Fibroblast of peridontal ligament (primary cell): ENCODE results near the gene C5orf63.
"Not testable (repeated sequence)": the region's sequence is repeated elsewhere in the genome, so short reads cannot be mapped to it uniquely, and the experiment has no call there.

Experiments
- DNase-seq: peaks from one replicate; pipeline ENCODE4 v3.0.0-alpha.2; 2010; ENCODE audit errors: extremely low read depth

Gene C5orf63

GRCh38 chr5:127072861-127073846, at the start of gene C5orf63:
Gene C5orf63, minus strand, starts transcription at chr5:127073502. Its CDS starts 14,507 bp downstream, at chr5:127058995.
- DNase-seq: peak; percentile 19

GRCh38 chr5:127112347-127112864, 39.1 kb upstream of the C5orf63 start:
- DNase-seq: no peak

DNA sequence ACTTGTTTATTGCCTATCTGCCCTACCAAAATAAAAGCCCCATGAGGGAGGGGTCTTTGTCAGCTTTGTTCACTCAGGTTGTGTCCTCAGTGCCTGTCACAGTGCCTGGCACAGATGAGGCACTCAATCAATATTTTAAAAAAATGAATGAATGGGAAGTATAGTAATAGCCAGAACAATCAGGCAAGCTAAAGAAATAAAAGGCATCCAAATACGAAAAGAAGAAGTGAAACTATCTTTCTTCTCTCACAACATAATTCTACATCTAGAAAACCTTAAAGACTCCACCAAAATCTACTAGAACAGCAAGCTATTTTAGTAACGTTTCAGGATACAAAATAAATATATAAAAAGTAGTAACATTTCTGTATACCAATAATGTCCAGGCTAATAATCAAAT, 37.8 kb upstream of the C5orf63 start:
- no peak for DNase-seq

- DNase-seq: not testable (repeated sequence)
These were observed 35.4 kb upstream of the C5orf63 start for GRCh38 chr5:127108624-127109260.

DNA sequence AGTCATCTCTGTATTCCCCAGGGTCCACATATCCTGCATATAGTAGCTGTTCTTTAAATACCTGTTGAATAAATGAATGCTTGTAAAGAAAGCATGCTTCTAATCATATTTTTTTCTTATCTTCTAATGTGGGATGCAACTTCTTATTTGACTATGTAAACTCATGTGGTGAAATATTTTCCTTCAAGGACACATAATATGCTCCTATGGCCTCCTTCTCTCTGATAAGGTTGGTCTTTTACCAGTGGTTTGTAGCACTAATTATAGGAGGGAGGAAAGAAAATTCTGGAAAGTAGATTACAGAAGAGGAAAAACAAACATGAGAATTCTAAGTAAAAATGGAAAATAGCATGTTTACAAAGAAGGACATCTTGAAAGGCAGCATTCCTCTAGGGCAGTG, 28.6 kb upstream of the C5orf63 start:
- no peak for DNase-seq

DNA sequence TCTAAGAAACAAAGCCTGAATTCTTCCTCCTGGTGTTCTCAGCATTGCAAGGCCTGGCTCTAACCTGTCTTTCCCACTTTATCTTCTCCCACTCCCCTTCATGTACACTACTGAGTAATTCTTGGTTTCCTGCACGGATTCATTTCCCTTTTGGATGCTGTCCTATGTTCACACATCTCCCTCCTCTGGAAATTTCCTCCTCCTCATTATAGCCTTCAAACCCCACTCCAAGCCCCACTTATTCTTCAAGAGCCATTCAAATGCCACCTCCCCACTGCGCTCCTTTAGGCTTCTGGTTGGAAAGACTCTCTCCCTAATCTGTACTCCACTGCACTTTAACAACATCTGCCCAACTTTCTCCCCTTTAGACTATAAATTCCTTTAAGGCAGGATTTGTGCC, 28.2 kb upstream of the C5orf63 start:
- DNase-seq: no peak

GRCh38 chr5:127098241-127098640, 24.9 kb upstream of the C5orf63 start:
- no peak for DNase-seq

DNA sequence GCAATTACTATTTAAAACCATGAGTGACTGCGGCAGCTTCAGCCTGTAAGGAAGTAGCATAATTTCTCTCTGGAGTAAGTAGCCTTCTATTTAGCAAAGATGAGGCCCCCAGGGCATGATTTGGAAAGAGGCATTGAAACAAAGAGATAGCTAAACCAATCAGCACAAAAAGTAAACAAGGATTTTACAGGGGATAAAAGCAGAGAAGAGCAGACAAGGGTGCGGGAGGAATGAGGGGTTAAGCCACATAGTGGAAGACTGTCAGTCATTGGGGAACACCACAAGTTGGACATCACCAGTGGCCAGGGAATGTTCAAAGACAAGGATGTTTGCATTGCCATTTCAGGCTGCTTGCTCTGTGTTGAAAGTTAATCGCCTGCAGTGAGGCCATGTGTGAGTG, 24.0 kb upstream of the C5orf63 start:
- no peak for DNase-seq

DNA sequence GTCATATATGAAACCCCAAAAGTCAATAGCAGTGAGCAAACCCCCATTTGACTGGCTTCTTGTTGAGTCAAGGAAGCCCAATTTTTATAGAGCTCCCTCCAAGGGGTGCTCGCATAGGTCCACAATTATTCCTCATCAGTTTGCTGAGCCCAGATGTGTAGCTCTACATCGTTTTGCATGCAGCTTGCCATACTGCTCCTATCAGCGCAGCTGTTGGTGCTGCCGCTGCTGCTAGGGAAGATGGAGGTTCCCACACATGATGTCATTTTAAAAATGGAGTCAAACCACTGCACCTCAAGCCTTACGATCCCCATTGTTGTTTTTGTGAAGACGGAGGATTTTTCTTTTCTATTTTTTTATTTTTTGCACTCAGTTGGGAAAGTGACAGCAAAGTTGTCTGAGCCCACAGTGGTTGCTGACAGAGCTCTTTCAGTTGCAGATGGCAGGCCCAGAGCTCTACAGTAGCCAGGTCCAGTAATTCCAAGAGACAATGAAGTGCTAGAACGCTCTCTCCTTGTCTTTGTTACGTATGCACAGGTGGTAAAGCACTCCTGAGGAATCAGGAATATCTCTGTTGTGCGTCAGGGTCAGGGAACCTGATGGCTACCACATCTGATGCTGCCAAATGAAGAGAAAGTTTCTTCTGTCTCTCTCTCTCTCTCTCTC, 23.2 kb upstream of the C5orf63 start:
- no peak for DNase-seq

- no peak for DNase-seq
These were observed 21.0 kb upstream of the C5orf63 start for GRCh38 chr5:127094161-127094814.

DNA sequence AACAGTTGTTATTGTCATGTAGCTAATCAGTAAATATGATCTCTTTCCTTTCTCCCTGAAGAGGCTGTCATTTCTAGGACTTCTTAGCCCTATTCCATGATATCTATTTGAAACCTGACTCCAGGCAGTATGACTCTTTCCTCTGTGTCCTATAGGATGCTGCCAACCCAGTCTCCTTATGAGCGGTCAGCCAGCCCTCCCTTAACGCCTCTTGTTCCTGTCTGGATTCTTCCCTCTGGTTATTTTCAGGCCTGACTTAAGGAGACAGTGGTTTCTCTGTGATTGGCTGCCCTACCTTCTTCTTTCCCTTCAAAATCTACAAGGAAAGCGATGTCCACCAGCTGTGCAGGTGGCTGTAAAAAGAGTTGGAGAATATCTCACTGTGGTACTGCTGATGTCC, 19.4 kb upstream of the C5orf63 start:
- DNase-seq: peak; percentile 64

GRCh38 chr5:127089191-127089590, 15.9 kb upstream of the C5orf63 start:
- DNase-seq: no peak

DNA sequence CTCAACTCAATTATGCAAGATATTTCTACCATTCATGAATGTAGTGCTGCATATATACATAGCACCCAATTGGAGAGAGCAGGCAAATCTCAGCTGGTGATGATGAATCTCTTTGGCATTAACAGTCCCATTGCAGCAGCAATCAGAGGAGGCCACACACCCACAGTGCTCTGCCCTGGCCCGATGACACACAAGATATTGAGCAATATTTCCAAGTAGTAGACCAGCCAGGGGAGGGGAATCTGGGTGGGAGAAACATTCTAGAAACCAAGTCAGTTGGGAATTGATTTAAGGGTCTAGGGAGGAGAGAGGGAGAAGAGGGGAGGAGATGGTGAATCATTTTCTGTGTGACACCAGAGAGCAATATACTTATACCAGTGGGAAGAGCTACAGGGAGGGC, 14.9 kb upstream of the C5orf63 start:
- DNase-seq: peak; percentile 98

- no peak for DNase-seq
These were observed 13.3 kb upstream of the C5orf63 start for GRCh38 chr5:127086589-127086988.

DNA sequence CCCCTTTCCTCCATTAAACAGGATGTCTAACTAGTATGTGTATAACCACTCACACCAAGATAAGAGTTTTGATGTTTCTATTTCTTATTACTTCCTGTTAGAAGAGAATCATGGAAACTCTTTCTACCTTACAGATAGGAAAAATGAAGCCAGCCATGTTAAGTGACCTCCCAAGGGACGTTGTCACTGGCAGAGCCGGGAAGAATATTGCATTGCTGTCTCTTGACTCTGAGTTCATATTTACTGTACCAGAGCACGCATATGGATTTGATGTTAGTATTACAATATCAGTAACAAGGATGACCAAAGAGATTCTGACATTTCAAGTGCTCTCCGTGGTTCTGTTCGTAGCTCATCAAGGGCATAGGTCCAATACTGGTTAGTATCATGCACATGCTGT, 12.5 kb upstream of the C5orf63 start:
- no peak for DNase-seq

GRCh38 chr5:127085371-127085770, 12.1 kb upstream of the C5orf63 start:
- DNase-seq: no peak

- DNase-seq: no peak
These were observed 11.4 kb upstream of the C5orf63 start for GRCh38 chr5:127084656-127085055.

- DNase-seq: no peak
These were observed 10.4 kb upstream of the C5orf63 start for GRCh38 chr5:127083711-127084110.

DNA sequence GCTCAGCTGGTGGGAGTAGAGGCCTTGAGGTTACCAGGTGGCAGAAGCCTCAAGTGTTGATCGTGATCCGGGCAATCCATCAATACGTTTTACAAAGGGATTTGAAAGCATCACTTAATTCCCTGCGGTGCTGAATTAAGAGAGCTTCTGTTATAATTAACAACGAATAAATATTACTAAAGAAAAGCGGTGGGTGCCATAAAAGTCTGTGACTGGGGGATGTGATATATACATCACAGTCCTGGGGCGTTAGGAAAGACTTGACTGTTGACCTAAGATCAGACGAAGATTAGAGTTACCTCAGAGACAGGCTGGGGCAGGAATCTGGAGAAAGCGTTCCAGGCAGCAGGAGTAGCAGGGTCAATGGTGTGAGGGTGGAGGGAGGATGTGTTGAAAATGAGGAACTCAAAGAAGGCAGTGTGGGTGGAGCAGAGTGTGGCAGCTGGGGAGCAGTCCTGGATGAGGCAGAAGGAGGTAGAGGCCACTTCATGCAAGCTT, 6.7 kb upstream of the C5orf63 start:
- DNase-seq: no peak

DNA sequence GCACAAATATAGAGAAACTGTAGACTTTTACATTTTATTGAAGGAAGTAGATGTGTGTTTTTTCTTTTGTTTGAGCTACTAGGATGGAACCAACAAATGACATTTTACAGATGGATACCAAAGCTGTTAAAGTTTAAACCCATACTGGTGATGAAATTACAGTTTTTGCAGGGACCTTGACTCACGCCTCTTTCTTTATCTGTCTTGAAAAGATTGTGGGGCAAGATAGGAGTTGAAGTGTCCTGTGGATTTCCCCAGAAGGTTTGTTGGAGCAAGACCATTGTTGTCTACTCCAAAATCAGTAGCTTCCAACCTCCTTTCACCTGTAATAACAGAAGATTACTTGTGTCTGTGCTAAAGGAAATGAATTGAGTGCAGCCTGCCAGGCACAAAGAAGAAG, 4.1 kb upstream of the C5orf63 start:
- DNase-seq: no peak

- no peak for DNase-seq
These were observed 3.2 kb upstream of the C5orf63 start for GRCh38 chr5:127076315-127077129.
